Neuronal stem cell (in vitro differentiated cells): ENCODE data around the gene TP53BP2.
A peak's percentile ranks its signal among the peaks of the same experiment; 100 is the strongest.

Experiments used
- DNase-seq: peaks from one replicate; pipeline ENCODE4 v3.0.0-alpha.2; 2013; ENCODE audit warnings: low spot score
- H2AFZ ChIP-seq: one replicate; pipeline ENCODE4 v1.6.1; 2013; ENCODE audit warnings: mild to moderate bottlenecking, low read length, inconsistent platforms
- H2AK5ac ChIP-seq: 2 replicates; pipeline ENCODE4 v1.6.1; 2013; ENCODE audit warnings: low read depth, mild to moderate bottlenecking, inconsistent platforms, low read length, moderate library complexity, mixed read lengths
- H2BK120ac ChIP-seq: 2 replicates; pipeline ENCODE4 v1.6.1; 2013; ENCODE audit warnings: low read depth, mild to moderate bottlenecking, inconsistent platforms, low read length, moderate library complexity, mixed read lengths
- H2BK12ac ChIP-seq: one replicate; pipeline ENCODE4 v1.6.1; 2013; ENCODE audit warnings: low read length, inconsistent platforms
- H2BK15ac ChIP-seq: 2 replicates; pipeline ENCODE4 v1.6.1; 2013; ENCODE audit warnings: mild to moderate bottlenecking, low read length, inconsistent platforms, mixed read lengths
- H2BK5ac ChIP-seq: one replicate; pipeline ENCODE4 v1.6.1; 2013; ENCODE audit warnings: inconsistent platforms, mild to moderate bottlenecking, low read length, moderate library complexity
- H3K14ac ChIP-seq: one replicate; pipeline ENCODE4 v1.6.1; 2013; ENCODE audit warnings: low read length, inconsistent platforms
- H3K18ac ChIP-seq: 2 replicates; pipeline ENCODE4 v1.6.1; 2013; ENCODE audit warnings: low read length, inconsistent platforms
- H3K23ac ChIP-seq: 2 replicates; pipeline ENCODE4 v1.6.1; 2013; ENCODE audit warnings: low read depth, mild to moderate bottlenecking, mixed read lengths, low read length, inconsistent platforms; ENCODE audit not compliant: poor library complexity
- H3K27ac ChIP-seq: replicated peaks from 3 replicates; pipeline ENCODE4 v1.5.1; 2013; ENCODE audit warnings: low read length, inconsistent platforms
- H3K27me3 ChIP-seq, 3 experiments: 2 replicates each; pipeline ENCODE4 v1.6.1; 2013; ENCODE audit warnings: low read length in 3 of 3, mild to moderate bottlenecking in 2 of 3, inconsistent platforms in 1 of 3, low read depth in 1 of 3, mixed read lengths in 1 of 3, moderate library complexity in 1 of 3; ENCODE audit not compliant: control insufficient read depth in 3 of 3, insufficient read depth in 3 of 3
- H3K36me3 ChIP-seq, 2 donors: replicated peaks in 1 of 2; 2 replicates each; pipeline ENCODE4 v1.6.1; 2013; ENCODE audit warnings: low read length in 2 of 2; ENCODE audit not compliant: control insufficient read depth in 2 of 2, insufficient read depth in 2 of 2
- H3K4ac ChIP-seq: 2 replicates; pipeline ENCODE4 v1.6.1; 2013; ENCODE audit warnings: inconsistent platforms, mild to moderate bottlenecking, low read length, moderate library complexity
- H3K4me1 ChIP-seq, 2 donors: 1 replicate in 1 of 2; 2 replicates in 1 of 2; pipeline ENCODE4 v1.6.1; 2013; ENCODE audit warnings: low read length in 2 of 2, low read depth in 1 of 2; ENCODE audit not compliant: control insufficient read depth in 2 of 2, insufficient read depth in 1 of 2
- H3K4me2 ChIP-seq: one replicate; pipeline ENCODE4 v1.6.1; 2013; ENCODE audit warnings: mild to moderate bottlenecking, low read length, inconsistent platforms; ENCODE audit not compliant: insufficient read depth, poor library complexity, severe bottlenecking
- H3K4me3 ChIP-seq, 2 donors: 2 replicates each; pipeline ENCODE4 v1.5.1; 2013; ENCODE audit warnings: low read length in 2 of 2, mild to moderate bottlenecking in 2 of 2, inconsistent platforms in 1 of 2, moderate library complexity in 1 of 2
- H3K79me1 ChIP-seq: one replicate; pipeline ENCODE4 v1.6.1; 2013; ENCODE audit warnings: low read depth, mild to moderate bottlenecking, inconsistent platforms, low read length, moderate library complexity
- H3K9ac ChIP-seq: one replicate; pipeline ENCODE4 v1.6.1; 2013; ENCODE audit warnings: mild to moderate bottlenecking, low read depth, low read length, inconsistent platforms; ENCODE audit not compliant: poor library complexity
- H3K9me3 ChIP-seq, 2 donors: replicated peaks in 1 of 2; 2 replicates each; pipeline versions ENCODE3 to v1.6.1; 2013; ENCODE audit warnings: low read length in 2 of 2, mild to moderate bottlenecking in 2 of 2, inconsistent platforms in 1 of 2, low read depth in 1 of 2, mixed read lengths in 1 of 2, moderate library complexity in 1 of 2; ENCODE audit not compliant: control insufficient read depth in 2 of 2, insufficient read depth in 1 of 2
- H4K8ac ChIP-seq: one replicate; pipeline ENCODE4 v1.6.1; 2013; ENCODE audit warnings: low read depth, mild to moderate bottlenecking, inconsistent platforms, low read length, moderate library complexity
- H4K91ac ChIP-seq: one replicate; pipeline ENCODE4 v1.6.1; 2013; ENCODE audit warnings: low read length, low read depth, mild to moderate bottlenecking, inconsistent platforms; ENCODE audit not compliant: poor library complexity
- WGBS, 2 donors: extraction: QIAGEN DNeasy Blood & Tissue Kit; methylation state at CpG; one replicate each; pipeline ENCODE4 v1.1.7; 2013; ENCODE audit warnings: missing lambda C conversion rate in 2 of 2, mixed read lengths in 1 of 2; ENCODE audit not compliant: insufficient read length in 2 of 2, insufficient replicate concordance in 1 of 2; ENCODE audit errors: extremely low coverage in 2 of 2; 5-methylcytosine and 5-hydroxymethylcytosine counted together

The TP53BP2 gene

DNA sequence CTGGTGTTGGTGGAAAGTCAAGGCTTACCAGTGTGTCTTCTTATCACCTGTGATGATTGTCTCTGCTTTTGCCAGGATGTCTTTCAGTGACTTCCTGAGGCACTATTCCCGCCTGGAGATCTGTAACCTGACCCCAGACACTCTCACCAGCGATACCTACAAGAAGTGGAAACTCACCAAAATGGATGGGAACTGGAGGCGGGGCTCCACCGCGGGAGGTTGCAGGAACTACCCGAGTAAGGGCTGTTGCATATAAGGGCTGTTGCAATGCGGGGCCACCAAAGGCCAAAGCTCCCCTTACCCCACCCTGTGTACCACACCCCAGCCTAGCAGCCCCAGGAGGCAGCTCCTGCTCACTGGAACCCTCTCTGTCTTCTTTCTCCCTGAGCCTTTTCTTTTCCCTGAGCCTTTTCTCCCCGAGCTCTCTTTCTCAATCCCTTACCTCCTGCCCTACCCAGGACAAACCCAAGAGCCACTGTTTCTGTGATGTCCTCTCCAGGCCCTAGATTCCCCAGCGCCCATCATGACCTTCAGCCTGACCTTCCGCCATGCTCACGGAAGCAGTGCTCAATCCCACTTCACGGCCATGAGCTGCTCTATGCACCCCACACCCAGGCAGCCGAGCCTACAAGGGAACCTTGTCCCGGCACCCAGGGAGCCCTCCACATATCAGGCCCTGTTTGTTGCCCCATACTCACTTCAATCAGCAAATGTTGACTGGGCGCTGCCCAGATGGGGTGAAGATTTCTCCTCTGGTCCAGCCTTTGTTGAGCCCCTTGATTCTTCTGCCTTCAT is 92.8 kb downstream of the TP53BP2 start:
- Histone ChIP-seq H2AK5ac (no peak overlapping the region), H3K36me3 (peaks cover 34 to 100% of the 10 kb centered on the region in 2 donors)
- no CpG with 5 or more reads among the region's 15 CpGs for WGBS, 2 donors

GRCh38 chr1:223751696-223752095 is 94.1 kb downstream of the TP53BP2 start:
- no CpG with 5 or more reads among the region's 4 CpGs for WGBS, 2 donors
- no peak overlapping the region for H3K4ac ChIP-seq

More for the DNA sequence above, 92.8 kb downstream of the TP53BP2 start:
- no peak overlapping the region for H2AFZ ChIP-seq
- no peak for DNase-seq
- H3K27me3 ChIP-seq, result peaks cover 0 to 3% (median 0%) of the 10 kb centered on the region in 3 experiments
- no peak overlapping the region for H3K14ac ChIP-seq
- no peak overlapping the region for H3K9ac ChIP-seq
- H3K79me1 ChIP-seq, result no peaks in the 10 kb centered on the region
- peak overlapping the region; percentile 8 for H3K23ac ChIP-seq
- H4K91ac ChIP-seq, result no peak overlapping the region
- H3K9me3 ChIP-seq, result no peaks in the 10 kb centered on the region
- H3K4me1 ChIP-seq, result peaks cover 0 to 10% of the 10 kb centered on the region in 2 donors
- H3K4me3 ChIP-seq, result no peak overlapping the region
- no peak overlapping the region for H2BK5ac ChIP-seq
- H2BK15ac ChIP-seq, result no peak overlapping the region
- H3K4me2 ChIP-seq, result no peak overlapping the region
- no peak overlapping the region for H2BK12ac ChIP-seq
- H3K18ac ChIP-seq, result no peak overlapping the region
- no peak overlapping the region for H4K8ac ChIP-seq
- no peak overlapping the region for H3K27ac ChIP-seq
- no peak overlapping the region for H2BK120ac ChIP-seq
- no peak overlapping the region for H3K4ac ChIP-seq

GRCh38 chr1:223750730-223751570 is 94.8 kb downstream of the TP53BP2 start:
- Histone ChIP-seq H3K79me1 (no peaks in the 10 kb centered on the region), H4K91ac (no peak overlapping the region), H3K4ac (no peak overlapping the region), H2BK12ac (no peak overlapping the region), H3K9me3 (no peaks in the 10 kb centered on the region), H3K14ac (no peak overlapping the region), H4K8ac (no peak overlapping the region), H2BK120ac (no peak overlapping the region), H3K4me2 (no peak overlapping the region), H3K36me3 (peaks cover 37 to 99% of the 10 kb centered on the region in 2 donors), H2AFZ (no peak overlapping the region), H3K23ac (no peak overlapping the region), H3K27me3 (peaks cover 0 to 3% (median 0%) of the 10 kb centered on the region in 3 experiments), H3K9ac (no peak overlapping the region), H2BK5ac (no peak overlapping the region), H3K4me3 (no peak overlapping the region), H3K4me1 (peaks cover 0 to 10% of the 10 kb centered on the region in 2 donors), H2AK5ac (no peak overlapping the region), H3K27ac (no peak overlapping the region), H2BK15ac (no peak overlapping the region), H3K18ac (no peak overlapping the region)
- WGBS, 2 donors, result no CpG with 5 or more reads among the region's 13 CpGs
- no peak for DNase-seq

More at GRCh38 chr1:223751696-223752095, 94.1 kb downstream of the TP53BP2 start:
- Histone ChIP-seq H3K27ac (no peak overlapping the region), H3K36me3 (peaks cover 39 to 100% of the 10 kb centered on the region in 2 donors), H3K9me3 (no peaks in the 10 kb centered on the region), H4K91ac (no peak overlapping the region), H2BK5ac (no peak overlapping the region), H3K18ac (no peak overlapping the region), H2AK5ac (no peak overlapping the region), H3K9ac (no peak overlapping the region), H2BK12ac (no peak overlapping the region), H4K8ac (no peak overlapping the region), H3K14ac (no peak overlapping the region), H2AFZ (no peak overlapping the region), H2BK120ac (no peak overlapping the region), H3K27me3 (peaks cover 0 to 3% (median 0%) of the 10 kb centered on the region in 3 experiments), H3K4me3 (no peak overlapping the region), H3K4me2 (no peak overlapping the region), H3K23ac (no peak overlapping the region), H2BK15ac (no peak overlapping the region), H3K79me1 (no peaks in the 10 kb centered on the region), H3K4me1 (peaks cover 0 to 10% of the 10 kb centered on the region in 2 donors)
- no peak for DNase-seq
